GM18870 (cell line): Measurements from ENCODE around the gene C5orf58.

Experiments used
- ATAC-seq: cut with Tn5 transposase; IDR thresholded peaks from one replicate; pipeline ENCODE4 v1.9.1; 2021; ENCODE audit warnings: moderate library complexity; ENCODE audit not compliant: unreplicated experiment

The C5orf58 gene

DNA sequence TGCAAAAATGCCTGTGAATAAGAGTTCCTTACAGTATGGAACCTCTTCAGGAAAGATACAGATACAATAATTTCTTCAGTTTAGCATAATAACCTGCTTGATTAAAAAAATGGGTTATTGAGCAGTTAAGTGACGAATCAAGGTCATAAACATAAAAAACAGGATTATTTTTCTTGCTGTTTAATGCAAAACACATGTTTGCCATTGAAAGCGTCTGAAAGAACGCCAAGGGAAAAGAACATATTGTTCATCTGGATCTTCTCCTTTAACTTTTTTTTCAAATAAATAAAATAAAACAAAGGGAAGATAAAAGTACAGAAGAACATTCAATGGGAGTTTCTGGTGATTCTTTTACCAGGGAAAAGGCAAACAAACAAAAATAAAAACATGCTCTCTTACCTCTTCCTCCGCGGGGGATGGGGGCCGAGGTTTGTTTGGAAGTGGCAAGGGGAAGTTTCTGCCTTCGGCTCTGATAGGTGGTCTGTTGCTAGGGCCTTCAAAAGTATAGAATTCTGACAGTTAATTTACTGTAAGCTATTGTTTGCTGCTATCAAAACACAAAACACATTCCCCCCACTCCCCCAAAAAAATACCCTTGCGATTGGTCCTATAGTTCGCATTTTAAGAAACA, 20.1 kb downstream of the C5orf58 start:
- no peak for ATAC-seq

DNA sequence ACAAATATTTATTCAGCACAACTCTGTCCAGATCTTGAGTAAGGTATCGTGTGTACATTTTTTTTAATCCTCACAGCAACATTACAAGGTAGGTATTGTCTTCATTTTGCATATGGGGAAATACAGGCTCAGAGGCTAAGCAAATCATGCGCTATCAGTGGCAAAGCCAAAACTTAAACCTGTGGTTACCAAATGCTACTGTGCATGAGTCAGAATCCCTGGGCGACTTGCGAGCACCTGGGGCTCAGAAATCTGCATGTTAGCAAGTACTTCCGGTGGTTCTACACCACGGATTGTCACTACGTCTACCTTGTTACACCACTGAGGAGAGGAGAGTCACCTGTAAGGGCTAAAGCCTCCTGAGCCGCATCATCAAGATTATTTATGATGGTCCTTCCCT, 21.3 kb downstream of the C5orf58 start:
- ATAC-seq, result peak; percentile 94

DNA sequence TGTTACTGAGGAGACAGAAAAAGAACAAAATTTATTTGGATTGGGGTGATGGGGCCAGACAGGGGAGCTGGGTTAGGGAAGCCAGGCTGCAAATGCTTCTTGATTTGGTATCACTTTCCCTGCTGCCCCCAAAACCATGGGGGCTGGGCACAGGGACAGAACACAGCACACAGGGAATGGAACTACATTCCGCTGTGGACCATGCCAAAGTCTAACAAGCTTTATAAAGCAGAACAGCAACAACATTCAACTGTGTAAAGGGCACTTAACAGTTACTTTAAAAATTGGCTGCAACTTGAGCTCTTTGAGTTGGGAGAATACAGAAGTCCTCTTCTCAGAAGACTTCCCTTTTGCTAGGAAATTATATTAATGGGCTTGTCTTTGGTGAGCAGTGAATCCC, 23.8 kb downstream of the C5orf58 start:
- ATAC-seq, result no peak

DNA sequence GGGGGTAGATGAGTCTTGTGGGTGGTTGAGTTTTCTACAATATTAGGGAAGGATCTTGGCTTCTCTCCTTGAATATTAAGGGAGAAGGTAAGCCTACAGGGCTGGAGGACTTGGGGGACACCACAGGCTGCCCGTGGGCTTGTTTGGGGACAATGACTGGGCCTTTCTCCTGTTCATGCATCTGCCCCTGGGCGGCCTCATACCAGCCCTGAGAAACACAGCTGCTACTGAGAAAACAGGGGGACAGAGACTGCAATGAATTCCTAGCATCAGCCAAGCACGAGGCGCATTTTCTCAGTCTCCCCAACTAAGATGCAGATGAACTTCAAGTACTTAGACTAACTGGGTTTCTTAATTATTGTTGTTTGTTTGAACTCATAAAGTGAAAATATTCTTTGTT, 24.6 kb downstream of the C5orf58 start:
- ATAC-seq, result no peak

DNA sequence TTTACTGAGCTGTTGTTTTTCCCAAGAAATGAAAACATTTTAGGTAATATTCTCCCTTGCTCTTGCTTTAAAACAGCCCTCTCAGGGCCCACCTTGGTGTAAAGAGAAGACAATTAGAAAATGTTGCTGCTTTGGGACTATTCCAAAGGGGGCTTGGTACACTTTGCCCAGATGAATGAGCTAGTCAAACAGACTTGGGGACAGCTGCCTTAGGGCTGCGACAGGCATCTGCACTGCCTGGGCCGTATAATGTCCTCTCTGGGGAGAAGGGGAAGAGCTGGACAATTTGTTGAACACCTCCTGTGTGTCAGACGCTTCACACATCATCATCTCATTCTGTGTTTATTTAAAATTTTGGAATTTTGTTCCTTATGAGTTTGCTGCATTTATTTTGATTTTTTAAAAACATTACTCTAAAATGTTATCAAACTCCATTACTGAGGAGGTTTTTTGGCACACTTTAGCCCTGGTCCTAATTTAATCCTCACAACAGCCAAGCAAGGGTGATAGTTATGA, 28.8 kb downstream of the C5orf58 start:
- ATAC-seq, result no peak

DNA sequence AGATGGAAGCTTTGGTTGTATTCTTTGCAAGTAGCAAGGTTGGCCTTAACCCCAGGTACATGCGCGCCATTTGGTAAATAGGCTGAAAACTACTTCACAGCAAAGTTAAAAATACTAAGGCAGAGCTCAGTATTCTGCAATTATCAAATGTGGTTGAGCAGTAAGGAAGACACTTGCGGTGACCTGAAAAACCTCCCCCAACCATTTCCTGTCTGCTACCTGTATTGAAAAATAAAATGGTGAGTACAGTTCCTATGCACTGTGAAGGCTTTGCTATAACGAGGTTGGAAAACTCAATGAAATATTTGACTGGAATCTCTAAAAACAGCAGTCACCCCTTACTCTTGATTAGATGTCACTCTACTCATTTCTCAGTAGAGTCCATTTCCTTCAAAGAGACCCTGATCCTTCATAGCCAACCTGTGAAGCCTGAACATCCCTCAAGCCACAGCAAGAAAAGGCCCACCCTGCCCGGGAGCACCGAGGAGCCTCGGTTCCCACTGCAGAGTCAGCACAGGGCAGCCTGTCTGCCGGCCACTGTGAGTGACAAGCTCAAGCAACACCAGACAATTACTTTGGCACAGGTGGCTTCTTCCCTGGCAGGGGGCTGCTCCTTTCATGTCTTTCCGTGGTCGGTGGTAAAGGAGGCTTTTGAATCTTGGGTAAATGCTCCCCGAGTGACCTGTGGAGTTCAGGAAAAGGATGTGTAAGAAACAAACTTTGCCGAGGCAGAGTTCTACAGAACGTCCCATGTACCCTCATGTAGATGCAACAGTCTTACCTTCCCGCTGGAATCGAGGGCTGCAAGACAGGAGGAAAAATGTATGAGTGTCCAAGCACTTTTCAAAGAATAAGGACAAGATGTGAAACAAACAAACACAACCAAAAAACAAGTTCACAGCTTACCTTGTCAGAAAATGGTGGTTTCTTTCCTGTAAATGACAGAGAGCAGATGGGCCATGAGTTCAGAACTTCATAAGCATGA, 29.6 kb downstream of the C5orf58 start:
- ATAC-seq, result no peak

DNA sequence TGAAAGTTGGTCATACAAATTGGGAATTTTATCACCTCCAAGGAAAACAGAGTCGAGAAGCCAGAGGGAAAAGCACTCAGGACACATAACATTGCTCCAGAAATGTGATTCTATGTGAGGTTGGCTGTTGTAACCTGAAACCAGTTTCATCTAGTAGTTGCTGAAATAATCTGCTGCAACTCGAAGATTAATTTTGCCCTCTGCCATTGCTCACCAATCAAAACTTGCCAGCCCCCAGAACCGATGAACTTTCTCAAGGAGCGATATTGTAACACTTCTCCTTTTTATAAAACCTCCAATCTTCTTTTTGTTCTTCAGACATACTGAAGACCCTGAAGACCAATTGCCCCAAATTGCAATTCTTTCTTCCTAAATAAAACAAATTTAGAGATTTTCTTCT, 31.1 kb downstream of the C5orf58 start:
- ATAC-seq, result no peak

DNA sequence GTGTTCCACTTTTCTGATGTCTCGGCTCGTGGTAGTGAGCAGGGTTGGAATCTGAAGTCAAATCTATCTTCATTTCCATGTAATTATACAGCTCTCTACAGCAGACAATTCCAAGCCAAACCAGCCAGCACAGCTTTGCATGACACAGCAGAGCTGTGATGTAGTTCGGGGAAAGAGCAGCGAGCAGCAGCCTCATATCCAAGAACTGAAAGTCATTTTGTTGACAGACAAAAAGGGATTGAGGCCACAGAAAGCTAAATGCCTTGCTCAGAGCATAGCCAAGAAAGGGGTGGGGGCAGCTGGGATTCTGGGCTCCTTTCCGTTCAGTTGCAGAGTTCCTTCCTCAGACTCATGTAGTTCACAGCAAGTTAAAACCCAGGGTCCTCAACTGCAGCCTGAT, 32.7 kb downstream of the C5orf58 start:
- ATAC-seq, result no peak

DNA sequence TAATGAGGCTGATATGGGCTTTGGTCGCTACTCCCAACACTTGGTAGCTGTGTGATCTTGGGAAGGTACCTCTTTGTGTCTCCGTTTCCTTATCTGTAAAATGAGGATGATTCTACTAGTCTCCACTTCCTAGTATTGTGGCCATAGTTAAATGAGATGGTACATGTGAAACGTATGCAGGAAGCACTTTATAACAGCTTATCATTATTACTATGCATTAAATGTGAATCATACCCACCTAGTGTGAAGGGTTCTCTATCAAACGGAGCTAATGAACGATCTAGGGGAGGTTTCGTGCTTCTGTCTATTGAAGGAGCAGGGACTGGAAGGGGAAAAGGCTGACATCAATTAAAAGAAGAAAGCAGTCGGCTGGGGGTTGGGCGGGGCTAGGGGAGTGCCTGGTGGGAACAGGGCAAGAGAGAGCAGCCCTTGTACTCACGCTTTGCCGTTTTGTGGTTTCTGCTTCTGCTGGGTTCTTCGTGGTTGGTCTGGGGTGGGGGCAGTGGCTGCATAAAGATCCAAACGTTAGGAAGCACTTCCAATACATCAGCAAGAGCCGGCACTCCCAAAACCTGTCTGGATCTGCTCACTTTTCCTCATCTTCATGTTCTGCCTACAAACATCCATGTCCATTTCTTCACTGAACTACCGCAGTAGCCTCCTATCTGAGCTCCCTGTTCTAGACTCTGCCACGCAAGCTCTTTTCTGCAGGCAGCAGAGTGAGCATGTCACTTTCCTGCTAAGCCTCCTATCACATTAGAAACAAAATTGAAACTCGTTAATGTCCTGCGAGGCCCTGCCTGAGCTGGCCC, 34.0 kb downstream of the C5orf58 start:
- no peak for ATAC-seq

DNA sequence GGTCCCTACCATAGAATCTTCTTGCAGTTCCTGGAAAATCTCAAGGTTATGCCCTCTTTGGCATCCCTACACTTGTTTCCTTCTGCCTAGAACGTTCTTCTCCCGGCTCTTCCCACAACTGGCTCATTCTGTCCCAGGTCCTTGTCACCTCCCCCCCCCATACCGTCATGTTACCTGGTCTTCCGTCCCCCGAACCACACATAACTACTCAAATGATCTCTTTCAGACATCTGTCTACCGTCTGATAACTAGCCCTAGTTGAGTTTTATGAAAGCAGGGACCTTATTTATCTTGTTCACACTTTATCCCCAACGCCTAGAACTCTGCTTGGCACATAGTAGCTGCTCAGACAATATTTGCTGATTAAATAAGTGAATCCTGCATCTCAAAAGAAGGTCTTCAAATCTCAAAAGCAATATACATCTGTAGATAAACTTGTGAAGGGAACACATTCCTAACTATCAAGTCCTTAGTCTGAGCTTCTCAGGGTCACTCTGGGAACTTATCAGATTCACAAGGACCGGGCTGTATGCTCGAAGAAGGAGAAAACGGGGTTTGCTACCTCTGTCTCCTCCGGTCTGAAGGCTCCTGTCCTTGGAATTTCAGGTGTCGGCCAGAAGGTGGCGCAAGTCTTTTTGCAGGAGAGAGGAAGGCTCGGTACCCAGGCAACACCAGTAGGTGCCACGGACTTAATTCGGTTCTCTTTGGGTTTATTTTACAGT, 34.8 kb downstream of the C5orf58 start:
- peak; percentile 67 for ATAC-seq

DNA sequence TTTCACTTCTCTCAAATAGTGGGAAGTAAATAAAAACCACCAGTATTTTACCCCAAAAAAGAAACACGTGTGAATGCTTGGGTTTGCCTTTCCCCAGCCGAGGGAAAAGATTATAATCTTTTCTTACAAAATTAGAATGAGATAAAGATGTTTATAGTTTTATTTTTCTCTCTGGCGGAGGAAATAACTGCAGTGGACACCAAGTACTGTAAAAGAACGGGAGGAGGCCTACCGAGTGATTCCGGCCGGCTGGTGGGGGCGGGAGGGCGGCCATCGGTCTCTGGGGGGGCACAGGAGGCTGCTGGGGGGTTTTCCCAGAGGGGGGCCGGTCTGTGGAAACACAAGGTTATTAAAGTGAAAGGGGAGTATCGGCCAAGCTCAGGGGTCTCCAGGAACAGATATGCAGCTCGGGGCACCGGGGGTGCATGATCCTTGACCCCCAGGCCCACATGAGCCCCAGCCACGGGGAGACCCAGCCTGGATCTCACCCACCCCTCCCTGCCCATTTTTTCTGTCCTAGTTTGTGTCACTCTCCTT, 35.4 kb downstream of the C5orf58 start:
- no peak for ATAC-seq

DNA sequence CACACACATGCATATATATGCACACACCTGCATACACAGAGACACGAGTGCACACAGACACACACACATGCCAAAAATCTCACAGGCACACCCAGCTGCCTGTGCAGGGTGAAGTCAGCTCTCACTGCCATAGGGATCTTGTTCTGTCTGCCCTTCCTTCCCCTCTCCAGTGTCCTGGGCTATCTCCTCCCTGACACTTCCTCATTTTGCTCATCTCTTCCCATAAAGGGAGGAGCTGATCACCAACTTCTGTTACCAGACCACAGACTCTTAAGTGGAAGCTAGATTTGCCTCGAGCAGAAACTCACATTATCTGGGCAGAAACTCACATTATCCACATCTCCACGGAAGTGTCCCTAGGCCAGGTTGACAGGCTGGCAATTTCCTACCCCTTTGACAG, 36.1 kb downstream of the C5orf58 start:
- ATAC-seq, result no peak

DNA sequence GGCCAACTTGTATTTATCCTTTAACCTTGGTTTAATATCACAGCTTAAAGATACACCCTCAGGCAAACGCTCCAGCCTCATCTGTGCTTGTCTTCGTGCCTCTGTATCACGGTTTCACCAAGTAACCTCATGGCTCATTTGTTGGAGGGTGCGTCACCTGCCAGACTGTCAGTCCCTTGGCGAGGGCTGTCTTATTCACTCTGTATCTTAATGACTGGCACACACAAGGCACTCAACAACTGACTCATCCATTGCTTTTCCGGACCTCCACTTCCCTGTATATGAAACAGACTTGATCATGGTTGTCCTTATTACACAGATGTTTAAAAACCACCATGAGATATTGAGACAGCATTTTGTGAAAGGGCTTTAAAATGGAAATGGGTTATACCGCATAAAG, 36.8 kb downstream of the C5orf58 start:
- ATAC-seq, result no peak

DNA sequence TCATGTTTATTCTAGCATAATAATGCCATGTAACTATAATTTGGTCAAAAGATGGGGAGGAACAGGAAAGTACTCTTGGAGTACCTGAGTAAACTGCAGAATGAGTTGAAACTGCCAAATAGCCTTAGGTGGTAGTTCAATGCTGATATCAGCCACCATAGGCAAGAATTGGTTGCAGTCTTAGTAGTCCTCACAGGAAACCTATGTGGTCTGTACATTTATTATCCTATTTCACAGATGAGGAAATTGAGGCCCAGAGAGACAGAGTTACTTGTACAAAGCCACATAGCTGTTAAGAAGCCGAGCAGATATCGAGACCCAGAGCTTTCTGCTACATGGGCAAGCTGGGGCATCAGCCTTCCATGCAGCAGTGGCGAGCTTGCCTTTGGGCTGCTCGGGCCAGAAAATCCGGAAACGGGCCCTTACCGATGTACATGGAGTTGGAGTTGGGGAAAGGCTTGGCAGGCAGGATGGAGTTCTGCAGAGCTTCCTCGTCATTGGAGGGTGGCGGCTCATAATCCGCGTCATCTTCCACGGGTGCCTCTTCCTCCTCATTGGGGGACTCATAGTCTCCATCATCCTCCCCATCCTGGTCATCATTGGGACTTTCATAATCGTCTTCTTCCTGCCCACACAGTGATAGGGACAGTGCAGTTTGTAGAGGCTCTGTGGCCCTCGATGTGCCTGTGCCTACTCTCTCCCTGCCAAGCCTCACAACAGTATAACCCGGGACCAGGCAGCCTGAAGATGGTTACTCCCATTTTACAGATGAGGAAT, 37.7 kb downstream of the C5orf58 start:
- ATAC-seq, result no peak

DNA sequence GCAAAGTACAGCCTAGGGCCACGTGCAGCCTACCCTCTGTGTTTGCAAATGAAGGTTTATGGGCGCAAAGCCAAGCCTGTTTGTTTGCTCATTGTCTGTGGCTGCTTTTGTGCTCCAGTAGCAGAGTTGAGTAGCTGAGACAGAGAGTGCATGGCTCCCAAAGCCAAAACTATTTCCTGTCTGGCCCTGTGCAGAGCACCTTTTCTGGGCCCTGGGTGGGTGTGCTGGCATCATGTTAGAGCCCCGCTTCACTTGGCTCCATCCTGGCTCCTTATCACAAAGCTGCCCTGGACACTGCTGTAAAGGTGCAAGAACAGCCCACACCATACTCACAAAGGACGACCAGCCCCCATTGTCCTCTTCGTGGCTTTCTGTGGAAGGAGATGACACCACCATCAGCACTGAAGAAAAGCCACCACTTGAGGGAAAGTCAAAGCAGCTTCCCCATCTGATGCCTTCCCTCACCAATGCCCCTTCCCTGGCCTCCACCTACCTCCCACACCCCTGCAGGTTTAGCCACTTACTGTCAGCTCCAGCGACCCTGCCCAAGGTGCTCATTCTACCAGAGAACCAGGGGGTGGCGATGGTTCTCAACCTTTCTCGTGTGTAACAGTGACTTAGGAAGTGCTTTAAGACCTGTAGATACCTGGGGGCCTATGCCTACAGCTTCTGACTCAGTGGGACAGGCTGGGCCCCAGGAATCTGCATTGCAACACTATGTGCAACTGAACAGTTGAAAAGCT, 41.4 kb downstream of the C5orf58 start:
- no peak for ATAC-seq

DNA sequence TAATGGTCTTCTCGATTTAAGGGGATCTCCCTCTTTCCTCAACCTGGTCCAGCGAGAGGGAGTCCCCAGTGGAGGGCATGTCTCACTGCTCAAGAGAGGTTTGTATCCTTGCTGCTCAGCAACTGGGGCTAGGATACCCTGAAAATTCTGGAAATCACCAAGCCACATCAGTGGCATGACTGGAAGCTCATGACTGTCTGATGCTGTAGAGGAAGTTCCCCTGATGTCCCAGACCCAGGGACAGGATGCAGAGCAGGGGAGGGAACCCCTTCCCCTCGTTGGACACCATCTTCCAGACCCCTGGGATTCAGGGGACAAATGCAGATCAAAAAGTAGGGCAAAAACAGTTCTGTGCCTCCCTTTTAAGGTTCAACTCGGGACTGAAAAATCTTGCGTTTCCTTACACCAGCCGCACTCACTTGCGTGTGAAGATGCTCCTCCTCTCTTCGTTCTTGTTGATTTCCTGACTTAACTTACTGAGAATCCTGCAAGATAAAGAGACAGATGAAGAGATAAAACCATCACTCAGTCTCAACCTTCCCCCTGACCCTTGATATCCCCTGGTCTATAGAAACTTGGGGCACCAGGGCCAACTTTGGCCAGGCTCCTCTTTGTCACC, 42.7 kb downstream of the C5orf58 start:
- no peak for ATAC-seq

DNA sequence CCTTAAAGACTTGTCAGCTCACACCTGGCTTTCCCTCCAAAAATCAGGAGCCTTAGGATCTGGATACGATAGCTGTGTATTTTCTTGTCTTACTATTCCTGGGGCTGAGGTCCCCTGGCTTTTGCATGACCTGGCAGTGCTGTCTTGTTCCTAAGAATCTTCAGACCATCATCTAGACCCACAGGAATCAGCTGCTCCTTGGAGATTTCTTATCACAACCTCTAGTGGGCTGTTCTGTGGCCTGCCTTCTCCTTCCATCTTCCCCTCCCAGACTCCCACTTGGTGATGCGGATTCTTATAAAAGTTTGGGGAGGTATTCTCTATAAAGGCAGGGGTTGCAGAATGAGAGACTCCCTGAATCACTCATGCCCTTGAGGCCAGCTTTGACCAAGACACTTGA, 43.4 kb downstream of the C5orf58 start:
- ATAC-seq, result no peak

DNA sequence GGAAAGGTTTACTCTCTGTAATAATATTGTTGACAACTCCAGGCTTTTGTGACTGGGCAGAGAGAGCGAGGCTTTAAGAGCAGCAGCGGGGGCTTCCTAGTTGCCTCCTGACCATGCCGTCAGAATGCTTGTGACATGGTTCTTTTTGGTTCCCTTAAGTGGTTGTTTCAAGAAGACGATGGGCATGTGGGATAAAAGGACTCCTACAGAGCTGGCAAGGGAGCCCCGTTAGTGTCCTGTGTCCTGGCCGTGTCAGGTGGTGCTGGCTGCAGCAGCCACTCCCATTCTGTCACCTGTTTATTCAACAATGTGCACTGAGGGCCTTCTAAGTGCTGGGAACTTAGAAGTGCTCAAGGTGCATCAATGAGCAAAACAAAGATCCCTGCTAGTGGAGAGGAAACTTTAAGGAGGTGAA, 45.1 kb downstream of the C5orf58 start:
- ATAC-seq, result no peak
